ENCODE data around the gene OTUD3. TPM values are rescaled to one million over a fixed set of nuclear protein-coding genes. Genes with fewer than 3 reads are reported as not detected.

OTUD3 gene, protein sequence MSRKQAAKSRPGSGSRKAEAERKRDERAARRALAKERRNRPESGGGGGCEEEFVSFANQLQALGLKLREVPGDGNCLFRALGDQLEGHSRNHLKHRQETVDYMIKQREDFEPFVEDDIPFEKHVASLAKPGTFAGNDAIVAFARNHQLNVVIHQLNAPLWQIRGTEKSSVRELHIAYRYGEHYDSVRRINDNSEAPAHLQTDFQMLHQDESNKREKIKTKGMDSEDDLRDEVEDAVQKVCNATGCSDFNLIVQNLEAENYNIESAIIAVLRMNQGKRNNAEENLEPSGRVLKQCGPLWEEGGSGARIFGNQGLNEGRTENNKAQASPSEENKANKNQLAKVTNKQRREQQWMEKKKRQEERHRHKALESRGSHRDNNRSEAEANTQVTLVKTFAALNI
- 5.8 and 7.0 TPM in 2 replicates for total RNA-seq (ENCODE audit: low replicate concordance)

GRCh38 chr1:19882111-19883071 lies at the start of gene OTUD3:
TSS of gene OTUD3 (plus strand) at chr1:19882395. CDS start at chr1:19882514, 119 bp downstream.
- DNase-seq (ENCODE audit: low read depth), result peak; percentile 98
- H3K4me3 ChIP-seq (ENCODE audit: low read depth, low read length), result peak within 1 kb of the TSS; percentile 88
- peak; percentile 84 for TF ChIP-seq CTCF (IDR thresholded peaks at IDR 0.05; ENCODE audit: insufficient read depth, low read length)

GRCh38 chr1:19835578-19835977 lies 46.6 kb upstream of the OTUD3 start:
- no peak overlapping the region for H3K4me3 ChIP-seq (ENCODE audit: low read depth, low read length)
- DNase-seq (ENCODE audit: low read depth), result no peak
- TF ChIP-seq CTCF (IDR thresholded peaks at IDR 0.05; ENCODE audit: insufficient read depth, low read length), result no peak

DNA sequence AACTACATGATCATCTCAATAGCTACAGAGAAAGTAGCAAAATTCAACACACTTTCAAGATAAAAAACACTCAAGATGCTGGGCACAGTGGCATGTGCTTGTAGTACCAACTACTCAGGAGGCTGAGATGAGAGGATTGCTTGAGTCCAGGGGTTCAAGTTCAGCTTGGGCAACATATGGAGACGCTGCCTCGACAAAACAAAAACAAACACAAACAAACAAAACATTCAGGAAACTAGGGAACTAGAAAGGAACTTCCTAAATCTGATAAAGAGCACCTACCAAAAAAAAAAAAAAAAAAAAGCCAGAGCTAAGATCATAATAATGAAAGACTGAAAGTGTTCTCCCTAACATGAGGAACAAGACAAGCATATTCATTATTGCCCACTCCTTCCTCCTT lies 44.3 kb upstream of the OTUD3 start:
- TF ChIP-seq CTCF (IDR thresholded peaks at IDR 0.05; ENCODE audit: insufficient read depth, low read length), result no peak
- no peak for DNase-seq (ENCODE audit: low read depth)
- H3K4me3 ChIP-seq (ENCODE audit: low read depth, low read length), result no peak overlapping the region

DNA sequence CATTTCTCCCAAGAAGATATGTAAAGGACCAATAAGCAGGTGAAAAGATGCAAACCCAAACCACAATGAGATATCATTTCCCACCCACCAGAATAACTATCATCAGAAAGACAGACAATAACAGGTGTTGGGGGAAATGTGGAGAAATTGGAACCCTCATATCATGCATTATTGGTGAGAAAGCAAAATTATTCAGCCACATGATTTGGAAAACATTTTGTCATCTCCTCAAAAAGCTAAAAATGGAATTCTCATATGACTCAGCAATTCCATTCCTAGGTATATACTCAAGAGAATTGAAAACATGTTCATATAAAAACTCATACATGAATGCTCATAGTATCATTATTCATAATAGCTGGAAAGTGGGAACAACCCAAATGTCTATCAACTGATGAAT lies 42.0 kb upstream of the OTUD3 start:
- peak; percentile 25 for DNase-seq (ENCODE audit: low read depth)
- no peak for TF ChIP-seq CTCF (IDR thresholded peaks at IDR 0.05; ENCODE audit: insufficient read depth, low read length)
- H3K4me3 ChIP-seq (ENCODE audit: low read depth, low read length), result no peak overlapping the region

DNA sequence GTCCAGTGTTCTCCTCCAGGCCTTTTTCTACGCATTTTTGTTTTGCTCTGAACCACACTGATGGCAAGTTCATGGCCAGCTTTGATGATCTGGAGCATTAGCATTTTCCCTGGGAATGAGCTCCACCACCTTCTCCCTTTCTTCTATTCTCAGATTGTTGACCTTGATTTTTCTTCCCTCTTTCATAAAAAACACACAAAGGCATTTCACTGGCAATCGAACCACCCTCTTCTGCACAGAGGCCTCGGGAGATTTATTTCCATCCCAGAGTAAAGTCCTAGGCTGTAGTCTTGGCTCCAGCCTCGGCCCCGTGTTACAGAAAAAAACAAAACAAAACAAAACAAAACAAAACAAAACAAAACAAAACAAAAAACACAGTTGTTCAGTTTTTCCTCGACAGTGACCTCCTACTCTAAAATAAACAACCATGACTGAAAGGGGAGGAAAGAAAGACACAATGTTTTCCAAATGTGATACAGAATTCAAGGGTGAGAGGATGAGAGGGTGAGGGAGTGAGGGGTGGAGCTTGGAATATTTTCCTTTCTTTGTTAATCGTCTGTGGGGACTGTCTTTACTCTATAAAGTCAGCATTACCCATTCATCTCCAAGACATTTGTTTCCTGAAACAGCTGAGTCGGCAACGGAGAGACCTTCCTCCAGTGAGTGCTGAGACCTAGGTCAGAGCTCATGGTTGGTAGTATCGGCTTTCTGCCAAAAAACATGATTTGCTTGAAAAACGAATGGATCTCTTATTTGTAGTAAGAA lies 37.3 kb upstream of the OTUD3 start:
- TF ChIP-seq CTCF (IDR thresholded peaks at IDR 0.05; ENCODE audit: insufficient read depth, low read length), result no peak
- H3K4me3 ChIP-seq (ENCODE audit: low read depth, low read length), result no peak overlapping the region
- no peak for DNase-seq (ENCODE audit: low read depth)

DNA sequence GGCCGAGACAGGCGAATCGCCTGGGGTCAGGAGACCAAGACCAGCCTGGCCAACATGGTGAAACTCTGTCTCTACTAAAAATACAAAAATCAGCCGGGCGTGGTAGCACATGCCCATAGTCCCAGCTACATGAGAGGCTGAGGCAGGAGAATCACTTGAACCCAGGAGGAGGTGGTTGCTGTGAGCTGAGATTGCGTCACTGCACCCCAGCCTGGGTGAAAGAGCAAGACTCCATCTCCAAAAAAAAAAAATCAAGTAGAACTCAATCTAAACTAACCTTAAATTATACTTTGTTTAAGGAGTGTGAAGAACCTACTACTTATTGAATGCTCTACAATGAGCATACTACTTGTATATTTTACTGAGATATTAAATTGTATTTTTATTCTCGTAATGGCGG lies 36.6 kb upstream of the OTUD3 start:
- no peak overlapping the region for H3K4me3 ChIP-seq (ENCODE audit: low read depth, low read length)
- no peak for TF ChIP-seq CTCF (IDR thresholded peaks at IDR 0.05; ENCODE audit: insufficient read depth, low read length)
- DNase-seq (ENCODE audit: low read depth), result no peak
